GM19395 (cell line): Measurements from ENCODE around the gene ADM2.
"Not testable (repeated sequence)": the region's sequence is repeated elsewhere in the genome, so short reads cannot be mapped to it uniquely, and the experiment has no call there.

Source experiments
- ATAC-seq: cut with Tn5 transposase; IDR thresholded peaks from one replicate; pipeline ENCODE4 v1.9.1; 2021; ENCODE audit warnings: mild to moderate bottlenecking, moderate library complexity; ENCODE audit not compliant: unreplicated experiment

ADM2 gene

GRCh38 chr22:50505276-50505775, 24.0 kb downstream of the ADM2 start:
- ATAC-seq: no peak

GRCh38 chr22:50505776-50506610, 24.6 kb downstream of the ADM2 start:
- ATAC-seq: no peak

GRCh38 chr22:50506611-50507420, 25.5 kb downstream of the ADM2 start:
- ATAC-seq: no peak

- peak; percentile 49 for ATAC-seq
Measured at GRCh38 chr22:50507421-50507990, 26.2 kb downstream of the ADM2 start, which contains the start of gene LMF2. Gene LMF2, minus strand, starts transcription at chr22:50507702. Its CDS starts 27 bp downstream, at chr22:50507675.

- peak; percentile 62 for ATAC-seq
Measured at GRCh38 chr22:50507991-50508884, 26.9 kb downstream of the ADM2 start, which contains the start of gene NCAPH2. Gene NCAPH2, plus strand, starts transcription at chr22:50508224. Its CDS starts 114 bp downstream, at chr22:50508338.

GRCh38 chr22:50508897-50509296, 27.6 kb downstream of the ADM2 start:
- no peak for ATAC-seq

- ATAC-seq: no peak
Measured at GRCh38 chr22:50513175-50513574, 31.8 kb downstream of the ADM2 start.

- ATAC-seq: no peak
Measured at GRCh38 chr22:50516068-50516467, 34.7 kb downstream of the ADM2 start.

- ATAC-seq: no peak
Measured at GRCh38 chr22:50516891-50517290, 35.5 kb downstream of the ADM2 start.

- no peak for ATAC-seq
Measured at GRCh38 chr22:50517495-50518260, 36.3 kb downstream of the ADM2 start.

GRCh38 chr22:50518606-50519005, 37.3 kb downstream of the ADM2 start:
- no peak for ATAC-seq

GRCh38 chr22:50519151-50519550, 37.8 kb downstream of the ADM2 start:
- ATAC-seq: no peak

- ATAC-seq: not testable (repeated sequence)
Measured at GRCh38 chr22:50520184-50520583, 38.8 kb downstream of the ADM2 start.

GRCh38 chr22:50520826-50521453, 39.6 kb downstream of the ADM2 start:
- no peak for ATAC-seq

- no peak for ATAC-seq
Measured at GRCh38 chr22:50521710-50522109, 40.4 kb downstream of the ADM2 start.

GRCh38 chr22:50522208-50522805, 41.0 kb downstream of the ADM2 start:
- ATAC-seq: no peak

GRCh38 chr22:50522806-50523438, 41.6 kb downstream of the ADM2 start:
- no peak for ATAC-seq

- no peak for ATAC-seq
Measured at GRCh38 chr22:50523458-50523805, 42.1 kb downstream of the ADM2 start.
